GM12872 (cell line): Measurements from ENCODE around the gene FBF1.
A peak's percentile ranks its signal among the peaks of the same experiment; 100 is the strongest.

ENCODE experiments used
- TF ChIP-seq, protein P1 (sequence below): IDR thresholded peaks from 3 replicates; pipeline ENCODE4 v1.5.1; 2011; ENCODE audit warnings: low read depth, mild to moderate bottlenecking, low read length, moderate library complexity; ENCODE audit not compliant: insufficient read depth

Gene FBF1

DNA sequence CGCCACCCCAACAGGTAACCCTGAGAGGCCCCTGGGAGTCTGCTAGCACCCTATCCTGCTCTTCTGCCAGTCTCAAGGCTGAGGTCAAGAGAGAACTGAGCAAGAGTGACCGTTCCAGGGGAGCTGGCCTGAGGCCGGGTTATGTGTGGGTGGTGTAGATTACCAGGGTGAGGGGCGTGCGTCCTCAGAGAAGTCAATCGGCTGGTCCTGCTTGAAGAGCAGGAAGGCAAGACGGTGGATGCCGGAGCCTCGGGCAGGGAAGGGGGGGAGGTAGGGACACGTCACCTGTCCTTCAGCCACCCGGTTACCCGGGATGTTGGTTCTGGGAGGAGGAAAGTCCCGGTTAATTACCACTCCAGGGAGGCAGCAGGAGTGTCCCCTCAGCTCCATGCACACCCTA, 41.5 kb downstream of the FBF1 start:
- TF ChIP-seq, protein P1, sequence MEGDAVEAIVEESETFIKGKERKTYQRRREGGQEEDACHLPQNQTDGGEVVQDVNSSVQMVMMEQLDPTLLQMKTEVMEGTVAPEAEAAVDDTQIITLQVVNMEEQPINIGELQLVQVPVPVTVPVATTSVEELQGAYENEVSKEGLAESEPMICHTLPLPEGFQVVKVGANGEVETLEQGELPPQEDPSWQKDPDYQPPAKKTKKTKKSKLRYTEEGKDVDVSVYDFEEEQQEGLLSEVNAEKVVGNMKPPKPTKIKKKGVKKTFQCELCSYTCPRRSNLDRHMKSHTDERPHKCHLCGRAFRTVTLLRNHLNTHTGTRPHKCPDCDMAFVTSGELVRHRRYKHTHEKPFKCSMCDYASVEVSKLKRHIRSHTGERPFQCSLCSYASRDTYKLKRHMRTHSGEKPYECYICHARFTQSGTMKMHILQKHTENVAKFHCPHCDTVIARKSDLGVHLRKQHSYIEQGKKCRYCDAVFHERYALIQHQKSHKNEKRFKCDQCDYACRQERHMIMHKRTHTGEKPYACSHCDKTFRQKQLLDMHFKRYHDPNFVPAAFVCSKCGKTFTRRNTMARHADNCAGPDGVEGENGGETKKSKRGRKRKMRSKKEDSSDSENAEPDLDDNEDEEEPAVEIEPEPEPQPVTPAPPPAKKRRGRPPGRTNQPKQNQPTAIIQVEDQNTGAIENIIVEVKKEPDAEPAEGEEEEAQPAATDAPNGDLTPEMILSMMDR, result no peak

DNA sequence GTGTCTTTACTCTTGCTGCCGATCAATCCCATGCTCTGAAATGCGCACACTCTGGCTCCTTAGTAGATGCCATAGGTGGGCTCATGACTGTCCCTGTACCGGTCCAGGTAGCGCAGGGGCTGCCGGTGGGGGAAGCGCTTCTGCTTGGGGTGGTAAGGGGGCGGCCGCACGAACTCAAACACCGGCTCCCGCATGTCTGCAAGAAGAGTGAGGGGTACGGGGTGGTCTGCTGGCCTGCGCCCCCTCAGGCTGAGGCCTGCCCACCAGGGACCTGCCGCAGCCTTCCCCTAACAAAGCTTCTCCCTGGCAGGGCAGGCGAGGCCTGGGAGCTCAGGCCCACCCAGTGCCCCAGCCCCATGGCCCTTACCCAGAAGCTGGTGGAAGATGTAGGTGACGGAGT, 42.1 kb downstream of the FBF1 start:
- TF ChIP-seq, protein P1, result no peak

DNA sequence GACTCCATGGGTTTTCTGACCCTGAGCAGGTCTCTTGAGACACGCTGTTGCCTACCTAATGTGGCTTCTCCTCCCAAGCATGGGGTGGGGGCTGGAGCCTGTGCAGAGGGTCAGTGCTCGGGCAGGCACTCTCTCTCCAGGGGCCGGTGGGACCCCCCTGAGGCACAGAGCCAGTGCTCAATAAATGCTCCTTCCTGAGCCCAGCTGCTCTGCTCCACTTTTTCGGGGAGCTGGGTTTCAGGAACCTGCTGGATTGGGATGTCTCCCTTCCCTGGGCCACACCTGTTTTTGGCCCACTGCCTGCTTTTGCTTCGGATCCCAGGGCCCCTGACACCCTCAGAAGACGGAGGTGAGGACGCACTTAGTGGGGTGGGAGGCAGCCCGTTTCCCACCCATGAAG, 42.8 kb downstream of the FBF1 start:
- TF ChIP-seq, protein P1, result no peak

DNA sequence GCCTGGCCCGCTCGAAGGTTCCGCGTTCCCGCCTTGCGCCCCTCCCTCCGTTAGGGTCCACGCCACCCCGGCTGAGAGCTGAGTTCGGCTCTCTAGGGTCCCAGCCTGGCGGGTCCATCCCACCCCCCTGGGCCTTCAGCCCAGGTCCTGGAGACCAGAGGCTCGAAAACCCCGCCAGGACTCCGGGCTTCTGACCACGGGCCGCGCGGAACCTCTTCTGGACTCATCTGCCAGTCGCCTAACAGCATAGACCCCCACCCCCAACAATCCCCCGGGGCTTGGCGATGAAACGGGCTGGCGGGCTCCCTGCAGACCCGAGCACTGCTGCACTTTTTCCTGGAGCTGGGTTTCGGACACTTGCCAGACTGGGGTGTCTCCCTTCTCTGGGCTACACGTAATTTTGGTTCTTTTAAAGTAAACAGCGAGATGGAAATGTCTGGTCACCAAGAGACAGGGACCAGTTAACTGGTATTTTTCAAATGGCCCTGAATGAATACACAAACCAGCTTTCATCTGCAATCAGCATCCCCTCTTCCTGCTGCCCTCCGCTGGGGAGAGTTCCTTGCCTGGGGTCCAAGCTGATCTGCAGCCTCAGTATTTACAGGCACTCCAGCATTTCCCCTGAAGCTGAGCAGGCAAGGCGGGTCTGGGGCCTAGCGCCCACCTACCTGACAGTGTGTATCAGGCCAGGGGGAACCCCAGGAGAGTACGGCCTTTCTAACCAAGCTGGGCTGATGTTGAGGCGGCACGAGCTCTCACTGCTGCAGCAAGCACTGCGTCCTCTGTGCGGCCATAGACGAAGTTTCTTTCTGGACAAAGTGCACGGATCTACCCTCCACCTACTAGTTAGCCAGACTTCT, 43.5 kb downstream of the FBF1 start:
- TF ChIP-seq, protein P1, result no peak

GRCh38 chr17:75896415-75897159, 44.3 kb downstream of the FBF1 start, which contains the start of gene TRIM65:
Gene TRIM65 (minus strand): TSS chr17:75896951. CDS start chr17:75896937, 14 bp downstream.
- TF ChIP-seq, protein P1, result peak; percentile 37; the same call in 1 of the 3 replicates

- TF ChIP-seq, protein P1, result peak; percentile 54
Observed at GRCh38 chr17:75895370-75896155, 45.3 kb downstream of the FBF1 start.
